SK-N-SH treated with all-trans-retinoic acid at 6 μM for 48 hours (cell line): ENCODE measurements around the gene SEMA4D.

Experiments
- ATAC-seq: fragments of 200-7000 bp; cut with Tn5 transposase; 3 replicates; pipeline ENCODE4 v1.9.1; 2020; ENCODE audit warnings: mild to moderate bottlenecking, moderate library complexity
- BACH2 ChIP-seq: fragments of 250-450 bp; sonication (Bioruptor Pico); IDR thresholded peaks from 2 replicates; pipeline ENCODE4 v1.9.0; 2021; ENCODE audit warnings: mild to moderate bottlenecking, borderline replicate concordance
- ESRRG ChIP-seq: fragments of 250-450 bp; sonication (Bioruptor Pico); IDR thresholded peaks from 2 replicates; pipeline ENCODE4 v1.6.1; 2021; ENCODE audit warnings: mild to moderate bottlenecking
- GLIS3 ChIP-seq: fragments of 250-450 bp; sonication (Bioruptor Pico); IDR thresholded peaks from 2 replicates; pipeline ENCODE4 v1.5.0; 2020; ENCODE audit warnings: mild to moderate bottlenecking, moderate library complexity
- OSR1 ChIP-seq: fragments of 250-450 bp; sonication (Bioruptor Pico); IDR thresholded peaks from 2 replicates; pipeline ENCODE4 v1.8.0; 2022; ENCODE audit warnings: moderate library complexity, mild to moderate bottlenecking, inconsistent platforms
- RARB ChIP-seq: fragments of 250-450 bp; sonication (Bioruptor Pico); IDR thresholded peaks from 2 replicates; pipeline ENCODE4 v1.8.0; 2021; ENCODE audit warnings: mild to moderate bottlenecking, moderate library complexity
- SNAI2 ChIP-seq: fragments of 250-450 bp; sonication (Bioruptor Pico); IDR thresholded peaks from 2 replicates; pipeline ENCODE4 v1.5.0; 2020; ENCODE audit warnings: mild to moderate bottlenecking, moderate library complexity
- TOX ChIP-seq: fragments of 250-450 bp; sonication (Bioruptor Pico); IDR thresholded peaks from 2 replicates; pipeline ENCODE4 v1.8.0; 2021; ENCODE audit warnings: mild to moderate bottlenecking, moderate library complexity, borderline replicate concordance
- ZC3H10 ChIP-seq: fragments of 250-450 bp; sonication (Bioruptor Pico); IDR thresholded peaks from 2 replicates; pipeline ENCODE4 v1.5.1; 2021; ENCODE audit warnings: mild to moderate bottlenecking, moderate library complexity
- ZNF565 ChIP-seq: fragments of 450-650 bp; formaldehyde crosslinking; conservative IDR thresholded peaks from 2 replicates; pipeline ENCODE4 v1.5.0; 2020; ENCODE audit warnings: low read depth, mild to moderate bottlenecking, moderate library complexity
- ZNF8 ChIP-seq: fragments of 450-650 bp; formaldehyde crosslinking; IDR thresholded peaks from 2 replicates; pipeline ENCODE4 v1.5.0; 2020; ENCODE audit warnings: mild to moderate bottlenecking, moderate library complexity
- TF ChIP-seq, protein P1 (sequence below): fragments of 250-450 bp; sonication (Bioruptor Pico); IDR thresholded peaks from 2 replicates; pipeline ENCODE4 v1.8.0; 2020; ENCODE audit warnings: mild to moderate bottlenecking, moderate library complexity, borderline replicate concordance
- TF ChIP-seq, protein P2 (sequence below): fragments of 250-450 bp; sonication (Bioruptor Pico); IDR thresholded peaks from 2 replicates; pipeline ENCODE4 v1.5.0; 2020; ENCODE audit warnings: mild to moderate bottlenecking, moderate library complexity

Gene SEMA4D

DNA sequence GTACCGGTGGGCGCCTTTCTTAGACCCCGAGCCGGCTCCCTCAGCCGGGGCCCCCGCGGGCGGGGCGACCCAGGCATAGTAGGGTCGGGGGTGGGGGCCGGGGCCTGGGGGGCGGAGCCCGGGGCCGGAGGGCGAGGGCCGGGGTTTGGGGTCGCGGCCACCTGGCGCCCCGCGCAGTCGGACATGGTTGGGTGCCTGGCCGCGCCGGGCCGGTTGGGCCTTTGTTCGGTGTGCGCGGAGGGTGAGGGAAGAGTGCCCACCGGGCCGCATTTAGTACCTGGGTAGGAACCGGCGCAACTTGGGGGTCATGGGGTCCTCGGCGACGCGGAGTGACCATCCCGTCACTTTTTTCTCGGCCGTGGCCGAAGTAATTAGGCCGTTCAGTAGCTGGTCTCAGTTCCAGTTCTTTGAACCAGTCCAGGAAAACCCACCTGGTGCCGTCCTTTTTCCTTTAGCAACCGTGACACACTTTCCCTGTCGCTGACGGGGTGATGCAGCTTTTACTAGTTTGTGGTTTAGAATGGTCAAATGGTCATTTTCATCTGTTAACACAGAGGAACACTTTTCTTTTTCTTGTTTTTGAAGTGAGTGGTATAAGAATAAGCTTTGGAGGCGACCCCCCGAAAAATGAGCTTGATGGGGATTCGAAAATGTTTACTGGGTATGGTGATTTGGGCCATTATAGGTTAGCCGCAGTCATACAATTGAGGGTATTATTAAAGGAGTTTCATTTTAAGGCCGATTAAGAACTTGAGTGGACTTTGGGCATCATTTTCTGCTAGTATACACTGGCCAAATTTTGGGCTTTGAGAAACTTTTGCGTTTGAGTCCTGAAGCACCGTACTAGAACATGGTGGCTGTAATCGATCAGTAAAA lies 186.3 kb downstream of the SEMA4D start:
- ATAC-seq: peak; percentile 3
- TF ChIP-seq ESRRG (CRISPR knock-in tag) (no peak), OSR1 (no peak), RARB (CRISPR knock-in tag) (no peak), ZC3H10 (CRISPR knock-in tag) (no peak), ZNF565 (CRISPR knock-in tag) (no peak), ZNF8 (CRISPR knock-in tag) (no peak), TOX (CRISPR knock-in tag) (no peak), BACH2 (CRISPR knock-in tag) (no peak), SNAI2 (CRISPR knock-in tag) (no peak), GLIS3 (CRISPR knock-in tag) (no peak)
- TF ChIP-seq, protein P1, sequence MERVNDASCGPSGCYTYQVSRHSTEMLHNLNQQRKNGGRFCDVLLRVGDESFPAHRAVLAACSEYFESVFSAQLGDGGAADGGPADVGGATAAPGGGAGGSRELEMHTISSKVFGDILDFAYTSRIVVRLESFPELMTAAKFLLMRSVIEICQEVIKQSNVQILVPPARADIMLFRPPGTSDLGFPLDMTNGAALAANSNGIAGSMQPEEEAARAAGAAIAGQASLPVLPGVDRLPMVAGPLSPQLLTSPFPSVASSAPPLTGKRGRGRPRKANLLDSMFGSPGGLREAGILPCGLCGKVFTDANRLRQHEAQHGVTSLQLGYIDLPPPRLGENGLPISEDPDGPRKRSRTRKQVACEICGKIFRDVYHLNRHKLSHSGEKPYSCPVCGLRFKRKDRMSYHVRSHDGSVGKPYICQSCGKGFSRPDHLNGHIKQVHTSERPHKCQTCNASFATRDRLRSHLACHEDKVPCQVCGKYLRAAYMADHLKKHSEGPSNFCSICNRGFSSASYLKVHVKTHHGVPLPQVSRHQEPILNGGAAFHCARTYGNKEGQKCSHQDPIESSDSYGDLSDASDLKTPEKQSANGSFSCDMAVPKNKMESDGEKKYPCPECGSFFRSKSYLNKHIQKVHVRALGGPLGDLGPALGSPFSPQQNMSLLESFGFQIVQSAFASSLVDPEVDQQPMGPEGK (CRISPR knock-in tag): no peak
- TF ChIP-seq, protein P2, sequence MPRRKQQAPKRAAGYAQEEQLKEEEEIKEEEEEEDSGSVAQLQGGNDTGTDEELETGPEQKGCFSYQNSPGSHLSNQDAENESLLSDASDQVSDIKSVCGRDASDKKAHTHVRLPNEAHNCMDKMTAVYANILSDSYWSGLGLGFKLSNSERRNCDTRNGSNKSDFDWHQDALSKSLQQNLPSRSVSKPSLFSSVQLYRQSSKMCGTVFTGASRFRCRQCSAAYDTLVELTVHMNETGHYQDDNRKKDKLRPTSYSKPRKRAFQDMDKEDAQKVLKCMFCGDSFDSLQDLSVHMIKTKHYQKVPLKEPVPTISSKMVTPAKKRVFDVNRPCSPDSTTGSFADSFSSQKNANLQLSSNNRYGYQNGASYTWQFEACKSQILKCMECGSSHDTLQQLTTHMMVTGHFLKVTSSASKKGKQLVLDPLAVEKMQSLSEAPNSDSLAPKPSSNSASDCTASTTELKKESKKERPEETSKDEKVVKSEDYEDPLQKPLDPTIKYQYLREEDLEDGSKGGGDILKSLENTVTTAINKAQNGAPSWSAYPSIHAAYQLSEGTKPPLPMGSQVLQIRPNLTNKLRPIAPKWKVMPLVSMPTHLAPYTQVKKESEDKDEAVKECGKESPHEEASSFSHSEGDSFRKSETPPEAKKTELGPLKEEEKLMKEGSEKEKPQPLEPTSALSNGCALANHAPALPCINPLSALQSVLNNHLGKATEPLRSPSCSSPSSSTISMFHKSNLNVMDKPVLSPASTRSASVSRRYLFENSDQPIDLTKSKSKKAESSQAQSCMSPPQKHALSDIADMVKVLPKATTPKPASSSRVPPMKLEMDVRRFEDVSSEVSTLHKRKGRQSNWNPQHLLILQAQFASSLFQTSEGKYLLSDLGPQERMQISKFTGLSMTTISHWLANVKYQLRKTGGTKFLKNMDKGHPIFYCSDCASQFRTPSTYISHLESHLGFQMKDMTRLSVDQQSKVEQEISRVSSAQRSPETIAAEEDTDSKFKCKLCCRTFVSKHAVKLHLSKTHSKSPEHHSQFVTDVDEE (CRISPR knock-in tag): no peak
